ENCODE measurements around the gene TEX28. TPM values are rescaled to one million over a fixed set of nuclear protein-coding genes. Genes with fewer than 3 reads are reported as not detected.
"Not testable (repeated sequence)": the region's sequence is repeated elsewhere in the genome, so short reads cannot be mapped to it uniquely, and the experiment has no call there.

The TEX28 gene
- total and polyA plus RNA-seq, 12 donors = 0.07 to 0.18 TPM; not detected in 10

DNA sequence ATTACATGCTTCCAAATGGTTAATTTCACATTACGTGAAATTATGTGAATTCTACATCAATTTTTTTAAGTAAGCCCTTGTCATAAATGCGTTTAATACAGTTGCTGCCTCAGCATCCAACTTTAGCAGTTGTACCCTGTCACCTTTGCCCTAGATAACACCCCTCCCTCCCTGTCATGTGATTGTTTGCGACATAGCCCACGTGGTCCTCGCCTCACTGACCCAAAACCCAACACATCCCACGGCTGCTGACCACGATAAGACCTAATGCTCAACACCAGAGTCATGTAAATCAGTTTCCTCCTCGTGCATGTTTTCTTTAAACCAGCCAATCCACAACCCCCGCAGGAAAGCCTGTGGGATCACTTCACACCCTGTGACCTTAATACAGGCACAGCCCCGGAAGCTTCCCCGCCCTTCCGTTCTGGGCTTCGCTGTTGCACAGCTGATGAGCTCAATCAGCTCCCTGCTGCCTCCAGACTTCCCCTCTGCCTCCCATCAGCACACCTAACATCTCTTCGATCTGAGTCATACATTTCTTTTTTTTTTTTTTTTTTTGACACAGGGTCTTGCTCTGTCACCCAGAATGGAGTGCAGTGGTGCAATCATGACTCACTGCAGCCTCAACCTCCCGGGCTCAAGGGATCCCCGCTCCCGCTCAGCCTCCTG, 47.4 kb downstream of the TEX28 start:
- WGBS, 4 donors = 40% methylated on average over 2 of the region's 17 CpGs; no CpG with 5 or more reads in 3 of the 4 donors
- DNase-seq; H3K27me3 ChIP-seq; H3K4me1 ChIP-seq (replicated peaks in 1 of 2); intact Hi-C loops (cut with DNase I); H3K9me3 ChIP-seq (replicated peaks in 1 of 3); H3K4me3 ChIP-seq; H3K27ac ChIP-seq; H3K36me3 ChIP-seq (replicated peaks in 1 of 2): not testable (repeated sequence)

DNA sequence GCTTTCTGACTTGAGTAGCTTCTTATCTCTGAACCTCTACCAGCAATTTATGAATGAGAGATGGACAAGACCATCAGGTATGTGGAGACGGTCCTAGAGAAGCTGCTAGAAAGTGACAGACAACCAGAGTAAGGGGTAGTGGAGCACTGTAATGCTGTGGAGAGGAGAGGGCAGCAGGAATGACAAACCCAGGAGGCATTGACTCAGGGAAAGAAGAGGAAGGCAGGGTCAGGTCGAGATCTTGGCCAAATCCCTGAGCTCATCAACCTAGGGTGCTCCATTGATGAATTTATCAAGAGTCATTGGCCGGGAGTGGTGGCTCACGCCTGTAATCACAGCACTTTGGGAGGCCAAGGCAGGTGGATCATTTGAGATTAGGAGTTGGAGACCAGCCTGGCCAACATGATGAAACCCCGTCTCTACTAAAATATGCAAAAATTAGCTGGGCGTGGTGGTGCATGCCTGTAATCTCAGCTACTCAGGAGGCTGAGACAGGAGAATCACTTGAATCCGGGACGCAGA, 54.9 kb downstream of the TEX28 start:
- H3K4me1 ChIP-seq (replicated peaks in 1 of 2); H3K27ac ChIP-seq; intact Hi-C loops (cut with DNase I); H3K9me3 ChIP-seq (replicated peaks in 1 of 3); H3K4me3 ChIP-seq; H3K27me3 ChIP-seq; H3K36me3 ChIP-seq (replicated peaks in 1 of 2): not testable (repeated sequence)
- WGBS, 4 donors = 77 to 80% (median 80%) methylated on average over 1 to 6 of the region's 8 CpGs; no CpG with 5 or more reads in 1 of the 4 donors
- DNase-seq = peak in 2 of 7 donors; percentile 12 to 13

DNA sequence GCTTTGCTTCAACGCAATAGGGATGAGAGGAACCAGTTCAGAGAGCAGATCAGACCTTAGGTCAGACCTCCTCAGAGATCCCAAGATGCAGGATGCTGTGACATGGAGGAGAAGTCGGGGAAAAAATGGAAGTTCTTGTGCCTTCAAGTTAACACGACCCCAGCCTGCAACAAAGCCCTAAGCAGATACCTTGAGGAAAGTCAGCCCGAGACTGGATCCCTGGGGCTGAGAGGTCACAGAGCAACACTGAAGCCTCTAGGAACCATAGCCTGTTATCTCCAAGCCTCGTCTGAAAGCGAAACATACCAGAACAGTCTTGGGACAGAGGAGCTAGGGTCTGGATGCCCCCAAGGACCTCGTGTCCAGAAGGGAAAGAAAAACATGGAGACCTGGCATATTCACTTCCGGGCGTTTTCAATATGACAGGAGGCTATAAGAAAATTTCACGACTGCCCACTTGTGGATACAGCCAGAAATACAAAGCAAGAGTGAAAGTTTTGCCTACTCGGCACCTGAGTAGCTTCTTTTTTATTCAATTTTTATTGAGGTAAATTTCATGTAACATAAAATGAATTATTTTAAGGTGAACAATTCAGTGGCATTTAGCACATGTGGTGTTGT, 55.9 kb downstream of the TEX28 start:
- H3K36me3 ChIP-seq (replicated peaks in 1 of 2); H3K9me3 ChIP-seq (replicated peaks in 1 of 3); intact Hi-C loops (cut with DNase I); H3K27ac ChIP-seq; H3K4me1 ChIP-seq (replicated peaks in 1 of 2); H3K4me3 ChIP-seq; H3K27me3 ChIP-seq: not testable (repeated sequence)
- peak in 1 of 7 donors; percentile 4 for DNase-seq
- 72 to 73% methylated on average over 5 of the region's 11 CpGs; no CpG with 5 or more reads in 2 of the 4 donors for WGBS, 4 donors

DNA sequence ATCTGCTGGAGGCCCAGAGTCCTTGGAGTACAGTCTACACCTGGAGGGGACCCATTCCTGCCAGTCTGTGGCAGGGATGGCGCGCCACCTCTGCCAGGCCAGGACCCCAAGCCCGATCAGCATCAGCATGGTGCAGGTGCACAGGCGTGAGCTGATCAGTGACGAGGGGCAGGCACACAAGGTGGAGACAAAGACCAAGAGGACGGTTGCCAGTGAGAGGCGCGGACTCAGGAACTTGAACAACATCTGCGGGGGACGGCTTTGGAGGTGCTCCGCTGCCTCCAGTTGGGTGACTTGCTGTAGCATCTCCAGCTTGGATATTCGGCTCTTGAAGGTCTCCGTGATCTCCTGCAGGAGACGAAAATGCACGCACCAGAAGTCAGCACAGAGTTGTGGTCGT, 61.3 kb downstream of the TEX28 start:
- DNase-seq; intact Hi-C loops (cut with DNase I); H3K27me3 ChIP-seq; H3K4me1 ChIP-seq (replicated peaks in 1 of 2); H3K36me3 ChIP-seq (replicated peaks in 1 of 2); H3K9me3 ChIP-seq (replicated peaks in 1 of 3); H3K4me3 ChIP-seq; H3K27ac ChIP-seq: not testable (repeated sequence)
- WGBS, 4 donors = no CpG with 5 or more reads among the region's 16 CpGs

GRCh38 chrX:154231443-154231842, 63.5 kb downstream of the TEX28 start:
- intact Hi-C loops (cut with DNase I) = not testable (repeated sequence)

GRCh38 chrX:154226706-154227105, 68.2 kb downstream of the TEX28 start:
- H3K36me3 ChIP-seq (replicated peaks in 1 of 2); H3K4me3 ChIP-seq; H3K27ac ChIP-seq; intact Hi-C loops (cut with DNase I); H3K27me3 ChIP-seq; DNase-seq; H3K9me3 ChIP-seq (replicated peaks in 1 of 3); H3K4me1 ChIP-seq (replicated peaks in 1 of 2): not testable (repeated sequence)
- WGBS, 4 donors = no CpG with 5 or more reads among the region's 9 CpGs

More at GRCh38 chrX:154231443-154231842, 63.5 kb downstream of the TEX28 start:
- H3K4me3 ChIP-seq; H3K36me3 ChIP-seq (replicated peaks in 1 of 2); H3K27ac ChIP-seq; DNase-seq; H3K9me3 ChIP-seq (replicated peaks in 1 of 3); H3K27me3 ChIP-seq; H3K4me1 ChIP-seq (replicated peaks in 1 of 2): not testable (repeated sequence)
- no CpG with 5 or more reads among the region's 3 CpGs for WGBS, 4 donors

DNA sequence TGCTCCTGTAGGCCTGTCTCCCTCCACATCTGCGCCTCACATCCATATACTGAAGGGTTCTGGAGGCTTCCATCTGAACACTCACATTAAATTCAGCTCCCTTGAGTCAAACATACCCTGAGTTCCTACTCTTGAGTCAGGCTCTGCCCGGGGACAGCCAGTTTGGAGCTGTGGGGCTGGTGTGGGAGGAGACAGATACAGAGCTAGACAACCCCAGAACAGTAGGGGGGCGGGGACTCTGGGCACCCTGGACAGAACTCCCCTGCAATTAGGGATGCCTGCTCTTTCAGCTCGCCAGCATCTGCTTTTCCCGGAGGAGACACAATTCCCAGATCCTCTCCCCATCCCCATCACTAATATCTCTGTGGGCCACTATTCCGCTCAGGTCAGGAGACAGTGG, 69.6 kb downstream of the TEX28 start:
- H3K27ac ChIP-seq, H3K4me3 ChIP-seq: not testable (repeated sequence)
- no CpG with 5 or more reads among the region's 6 CpGs for WGBS, 4 donors

More for the DNA sequence above, 69.6 kb downstream of the TEX28 start:
- intact Hi-C loops (cut with DNase I); H3K9me3 ChIP-seq (replicated peaks in 1 of 3); H3K27me3 ChIP-seq; DNase-seq; H3K36me3 ChIP-seq (replicated peaks in 1 of 2); H3K4me1 ChIP-seq (replicated peaks in 1 of 2): not testable (repeated sequence)

Other genes with a start within 250 kb of the TEX28 start
- gene MECP2, start 197.4 kb downstream of the TEX28 start, total RNA-seq = 10 to 100 TPM; 16.9 to 67.7 (median 60.2) TPM
- 10 to 100 TPM; 23.3 to 28.6 (median 24.5) TPM for gene MECP2, start 197.4 kb downstream of the TEX28 start, polyA plus RNA-seq
- not detected for gene OPN1LW, start 150.9 kb downstream of the TEX28 start, total RNA-seq
- gene OPN1LW, start 150.9 kb downstream of the TEX28 start, polyA plus RNA-seq = not detected
- gene OPN1MW, start 112.5 kb downstream of the TEX28 start, total RNA-seq = not detected
- not detected for gene OPN1MW, start 112.5 kb downstream of the TEX28 start, polyA plus RNA-seq
- not detected for gene OPN1MW2, start 75.4 kb downstream of the TEX28 start, total RNA-seq
- not detected for gene OPN1MW2, start 75.4 kb downstream of the TEX28 start, polyA plus RNA-seq
- gene OPN1MW3, start 37.5 kb downstream of the TEX28 start, total RNA-seq = not detected
- not detected for gene OPN1MW3, start 37.5 kb downstream of the TEX28 start, polyA plus RNA-seq
- gene TKTL1, start 671 bp upstream of the TEX28 start, total RNA-seq = 1 to 10 TPM in 1 of 9 donors, under 1 TPM in 4, not detected in 4; 0.16 to 1.1 (median 0.56) TPM
- gene TKTL1, start 671 bp upstream of the TEX28 start, polyA plus RNA-seq = under 1 TPM in 1 of 3 donors, not detected in 2; 0.31 TPM
- gene FLNA, start 79.5 kb upstream of the TEX28 start, total RNA-seq = 100 to 1,000 TPM in 8 of 9 donors, 10 to 100 TPM in 1; 57.0 to 979 (median 499) TPM
- 100 to 1,000 TPM; 169 to 861 (median 612) TPM for gene FLNA, start 79.5 kb upstream of the TEX28 start, polyA plus RNA-seq
- gene EMD, start 84.2 kb upstream of the TEX28 start, total RNA-seq = 10 to 100 TPM in 8 of 9 donors, 1 to 10 TPM in 1; 7.7 to 82.7 (median 46.5) TPM
- 10 to 100 TPM; 75.9 to 95.2 (median 79.1) TPM for gene EMD, start 84.2 kb upstream of the TEX28 start, polyA plus RNA-seq
- 1,000 to 10,000 TPM in 8 of 9 donors, 100 to 1,000 TPM in 1; 626 to 5,287 (median 2,456) TPM for gene RPL10, start 103.3 kb upstream of the TEX28 start, total RNA-seq
- gene RPL10, start 103.3 kb upstream of the TEX28 start, polyA plus RNA-seq = 1,000 to 10,000 TPM; 1,725 to 3,645 (median 2,430) TPM
- 100 to 1,000 TPM in 1 of 9 donors, 10 to 100 TPM in 7, 1 to 10 TPM in 1; 9.3 to 101 (median 47.8) TPM for gene DNASE1L1, start 114.1 kb upstream of the TEX28 start, total RNA-seq
- gene DNASE1L1, start 114.1 kb upstream of the TEX28 start, polyA plus RNA-seq = 10 to 100 TPM; 17.2 to 48.0 (median 42.7) TPM
- gene TAFAZZIN, start 116.4 kb upstream of the TEX28 start, total RNA-seq = 10 to 100 TPM; 15.0 to 47.1 (median 26.4) TPM
- gene TAFAZZIN, start 116.4 kb upstream of the TEX28 start, polyA plus RNA-seq = 100 to 1,000 TPM in 2 of 3 donors, 1 to 10 TPM in 1; 8.6 to 142 (median 103) TPM
- 100 to 1,000 TPM in 6 of 9 donors, 10 to 100 TPM in 3; 68.8 to 170 (median 135) TPM for gene ATP6AP1, start 133.6 kb upstream of the TEX28 start, total RNA-seq
- 100 to 1,000 TPM in 1 of 3 donors, 10 to 100 TPM in 2; 55.4 to 133 (median 56.8) TPM for gene ATP6AP1, start 133.6 kb upstream of the TEX28 start, polyA plus RNA-seq
- 100 to 1,000 TPM in 8 of 9 donors, 10 to 100 TPM in 1; 85.6 to 142 (median 112) TPM for gene GDI1, start 142.0 kb upstream of the TEX28 start, total RNA-seq
- gene GDI1, start 142.0 kb upstream of the TEX28 start, polyA plus RNA-seq = 100 to 1,000 TPM; 155 to 287 (median 216) TPM
- gene FAM50A, start 149.0 kb upstream of the TEX28 start, total RNA-seq = 10 to 100 TPM; 25.1 to 74.5 (median 51.1) TPM
- 100 to 1,000 TPM; 104 to 451 (median 241) TPM for gene FAM50A, start 149.0 kb upstream of the TEX28 start, polyA plus RNA-seq
- gene PLXNA3, start 163.2 kb upstream of the TEX28 start, total RNA-seq = 10 to 100 TPM in 7 of 9 donors, 1 to 10 TPM in 2; 2.1 to 46.3 (median 12.1) TPM
- 10 to 100 TPM; 22.3 to 83.6 (median 27.4) TPM for gene PLXNA3, start 163.2 kb upstream of the TEX28 start, polyA plus RNA-seq
- gene LAGE3, start 184.2 kb upstream of the TEX28 start, total RNA-seq = 100 to 1,000 TPM in 1 of 9 donors, 10 to 100 TPM in 8; 22.5 to 101 (median 52.6) TPM
- gene LAGE3, start 184.2 kb upstream of the TEX28 start, polyA plus RNA-seq = 10 to 100 TPM; 11.3 to 24.0 (median 12.0) TPM
- 10 to 100 TPM; 36.4 to 95.6 (median 56.3) TPM for gene UBL4A, start 191.5 kb upstream of the TEX28 start, total RNA-seq
- gene UBL4A, start 191.5 kb upstream of the TEX28 start, polyA plus RNA-seq = 10 to 100 TPM; 18.3 to 31.1 (median 23.6) TPM
- 10 to 100 TPM; 19.6 to 33.4 (median 28.5) TPM for gene SLC10A3, start 195.5 kb upstream of the TEX28 start, total RNA-seq
- 10 to 100 TPM in 2 of 3 donors, 1 to 10 TPM in 1; 8.7 to 24.2 (median 23.2) TPM for gene SLC10A3, start 195.5 kb upstream of the TEX28 start, polyA plus RNA-seq
- gene FAM3A, start 221.1 kb upstream of the TEX28 start, total RNA-seq = 10 to 100 TPM; 42.9 to 77.1 (median 50.9) TPM
- 100 to 1,000 TPM in 1 of 3 donors, 10 to 100 TPM in 2; 13.5 to 115 (median 92.8) TPM for gene FAM3A, start 221.1 kb upstream of the TEX28 start, polyA plus RNA-seq